ENCODE results near the gene ZBTB21. TPM values are rescaled to one million over a fixed set of nuclear protein-coding genes. Genes with fewer than 3 reads are reported as not detected.

The ZBTB21 gene
- total RNA-seq, 6 donors from 2014 or later, result 12.4 to 28.3 (median 16.7) TPM

- Histone ChIP-seq H3K27ac (no peak overlapping the region), H3K4me1 (no peaks in the 10 kb centered on the region), H3K27me3 (no peaks in the 10 kb centered on the region), H3K4me3 (no peak overlapping the region), H3K36me3 (no peaks in the 10 kb centered on the region), H3K9me3 (no peaks in the 10 kb centered on the region)
- ATAC-seq (ENCODE audit: low FRiP score in 2 of 2) (no peak), DNase-seq (no peak)
- WGBS, 2 donors, result 79 to 95% methylated on average over 5 to 10 of the region's 10 CpGs
- no peak for TF ChIP-seq CTCF (IDR thresholded peaks at IDR 0.05)
- no peak for TF ChIP-seq POLR2AphosphoS5 (IDR thresholded peaks at IDR 0.05)
- no peak for TF ChIP-seq POLR2A (IDR thresholded peaks at IDR 0.05)
- no peak for TF ChIP-seq EP300 (IDR thresholded peaks at IDR 0.05)
Measured at GRCh38 chr21:42048870-42049577, 38.9 kb upstream of the ZBTB21 start.

- Histone ChIP-seq H3K9me3 (no peaks in the 10 kb centered on the region), H3K4me3 (no peak overlapping the region), H3K4me1 (no peaks in the 10 kb centered on the region), H3K27ac (no peak overlapping the region), H3K27me3 (no peaks in the 10 kb centered on the region), H3K36me3 (no peaks in the 10 kb centered on the region)
- WGBS, 2 donors, result 71 to 82% methylated on average over 19 of the region's 19 CpGs
- ATAC-seq (ENCODE audit: low FRiP score in 2 of 2), result peak in 1 of 2 donors; percentile 91
- no peak for DNase-seq
- no peak for TF ChIP-seq EP300 (IDR thresholded peaks at IDR 0.05)
- TF ChIP-seq POLR2A (IDR thresholded peaks at IDR 0.05), result no peak
- no peak for TF ChIP-seq POLR2AphosphoS5 (IDR thresholded peaks at IDR 0.05)
- TF ChIP-seq CTCF (IDR thresholded peaks at IDR 0.05), result no peak
Measured at GRCh38 chr21:42047821-42048613, 37.9 kb upstream of the ZBTB21 start.

GRCh38 chr21:42044871-42045495 lies 34.8 kb upstream of the ZBTB21 start:
- 76 to 92% methylated on average over 7 of the region's 7 CpGs for WGBS, 2 donors
- Histone ChIP-seq H3K4me1 (peaks cover 0 to 5% (median 4%) of the 10 kb centered on the region in 4 donors), H3K36me3 (no peaks in the 10 kb centered on the region), H3K27ac (no peak overlapping the region), H3K27me3 (no peaks in the 10 kb centered on the region), H3K4me3 (no peak overlapping the region), H3K9me3 (no peaks in the 10 kb centered on the region)
- DNase-seq (no peak), ATAC-seq (ENCODE audit: low FRiP score in 2 of 2) (no peak)
- no peak for TF ChIP-seq POLR2A (IDR thresholded peaks at IDR 0.05)
- no peak for TF ChIP-seq EP300 (IDR thresholded peaks at IDR 0.05)
- TF ChIP-seq CTCF (IDR thresholded peaks at IDR 0.05), result no peak
- no peak for TF ChIP-seq POLR2AphosphoS5 (IDR thresholded peaks at IDR 0.05)

GRCh38 chr21:42043961-42044360 lies 33.8 kb upstream of the ZBTB21 start:
- no peak for ATAC-seq (ENCODE audit: low FRiP score in 2 of 2)
- no peaks in the 10 kb centered on the region for H3K9me3 ChIP-seq
- no peaks in the 10 kb centered on the region for H3K27me3 ChIP-seq
- no peak for TF ChIP-seq CTCF (IDR thresholded peaks at IDR 0.05)
- no peak for TF ChIP-seq POLR2A (IDR thresholded peaks at IDR 0.05)
- no peak for TF ChIP-seq EP300 (IDR thresholded peaks at IDR 0.05)
- no peak for TF ChIP-seq POLR2AphosphoS5 (IDR thresholded peaks at IDR 0.05)
- H3K27ac ChIP-seq, result no peak overlapping the region
- H3K4me3 ChIP-seq, result no peak overlapping the region
- no peak for DNase-seq
- no peaks in the 10 kb centered on the region for H3K36me3 ChIP-seq
- WGBS, 2 donors, result 92 to 95% methylated on average over 14 to 17 of the region's 17 CpGs
- H3K4me1 ChIP-seq, result peaks cover 0 to 15% (median 12%) of the 10 kb centered on the region in 4 donors

Data from upper lobe of left lung (tissue), 6 donors.